IMR-90 (cell line): Measurements from ENCODE around the gene FCRL2. TPM values are rescaled to one million over a fixed set of nuclear protein-coding genes. Genes with fewer than 3 reads are reported as not detected.

Experiments
- ATAC-seq: fragments of 200-7000 bp; cut with Tn5 transposase; 2 replicates; pipeline ENCODE4 v1.9.1; 2020; ENCODE audit warnings: low read depth, mild to moderate bottlenecking, moderate library complexity
- BruUV-seq: library from RNA; stranded (reverse); fragments of 400-500 nt; replicated peaks from 2 replicates; lab custom pipeline; 2021; lab: Mats Ljungman, UMichigan
- CTCF ChIA-PET: fragments of 300-600 bp; formaldehyde crosslinking; extraction: SDS; loops from one replicate; lab custom pipeline; 2021; ENCODE audit warnings: antibody characterized with exemption; lab: Yijun Ruan, JAX
- POLR2A ChIA-PET: fragments of 300-600 bp; sonication (Branson Sonifier 250); formaldehyde crosslinking; loops from one replicate; lab custom pipeline; 2022; ENCODE audit warnings: antibody characterized with exemption; ENCODE audit not compliant: unreplicated experiment; lab: Charles Lee
- DNase-seq: peaks from one replicate; pipeline ENCODE4 v3.0.0; 2013
- H2AFZ ChIP-seq: replicated peaks from 2 replicates; pipeline ENCODE3; 2013; ENCODE audit warnings: low read length, mild to moderate bottlenecking; ENCODE audit not compliant: poor library complexity
- H2AK5ac ChIP-seq: 2 replicates; pipeline ENCODE4 v1.6.1; 2013; ENCODE audit warnings: low read depth, low read length, inconsistent platforms
- H2AK9ac ChIP-seq: replicated peaks from 2 replicates; pipeline ENCODE3; 2013; ENCODE audit warnings: mild to moderate bottlenecking, low read depth, low read length, moderate library complexity; ENCODE audit not compliant: poor library complexity
- H2BK120ac ChIP-seq: 2 replicates; pipeline ENCODE4 v1.6.1; 2013; ENCODE audit warnings: low read depth, low read length, inconsistent platforms
- H2BK15ac ChIP-seq: 3 replicates; pipeline ENCODE4 v1.6.1; 2013; ENCODE audit warnings: low read depth, low read length, inconsistent platforms
- H2BK20ac ChIP-seq: 2 replicates; pipeline ENCODE4 v1.6.1; 2013; ENCODE audit warnings: low read depth, mild to moderate bottlenecking, inconsistent platforms, low read length, moderate library complexity
- H2BK5ac ChIP-seq: 2 replicates; pipeline ENCODE4 v1.6.1; 2013; ENCODE audit warnings: mild to moderate bottlenecking, low read depth, low read length, inconsistent platforms; ENCODE audit not compliant: poor library complexity, severe bottlenecking
- H3K14ac ChIP-seq: replicated peaks from 2 replicates; pipeline ENCODE4 v1.6.1; 2013; ENCODE audit warnings: low read depth, low read length, inconsistent platforms
- H3K18ac ChIP-seq: 2 replicates; pipeline ENCODE4 v1.6.1; 2013; ENCODE audit warnings: low read depth, low read length, control low read depth
- H3K23ac ChIP-seq: 2 replicates; pipeline ENCODE4 v1.6.1; 2013; ENCODE audit warnings: low read depth, low read length, inconsistent platforms
- H3K27ac ChIP-seq: 2 replicates; pipeline ENCODE4 v1.5.1; 2013; ENCODE audit warnings: mild to moderate bottlenecking, control low read depth, low read length; ENCODE audit not compliant: insufficient read depth
- H3K27me3 ChIP-seq: 2 replicates; pipeline ENCODE4 v1.6.1; 2013; ENCODE audit warnings: low read length; ENCODE audit not compliant: control insufficient read depth, insufficient read depth
- H3K36me3 ChIP-seq: 2 replicates; pipeline ENCODE4 v1.6.1; 2013; ENCODE audit warnings: low read length, mixed read lengths; ENCODE audit not compliant: control insufficient read depth, insufficient read depth
- H3K4ac ChIP-seq: 2 replicates; pipeline ENCODE4 v1.6.1; 2013; ENCODE audit warnings: low read depth, low read length, inconsistent platforms
- H3K4me1 ChIP-seq: 2 replicates; pipeline ENCODE4 v1.6.1; 2013; ENCODE audit warnings: low read length, mixed read lengths; ENCODE audit not compliant: control insufficient read depth, insufficient read depth
- H3K4me2 ChIP-seq: 2 replicates; pipeline ENCODE4 v1.6.1; 2013; ENCODE audit warnings: low read depth, mild to moderate bottlenecking, control low read depth, low read length, moderate library complexity
- H3K4me3 ChIP-seq: 2 replicates; pipeline ENCODE4 v1.5.1; 2013; ENCODE audit warnings: low read depth, mild to moderate bottlenecking, control low read depth, low read length, moderate library complexity; ENCODE audit not compliant: insufficient read depth
- H3K56ac ChIP-seq: 2 replicates; pipeline ENCODE4 v1.6.1; 2013; ENCODE audit warnings: low read length, inconsistent platforms; ENCODE audit not compliant: insufficient read depth; ENCODE audit errors: extremely low read depth
- H3K79me1 ChIP-seq, 2 experiments: 2 replicates each; pipeline ENCODE4 v1.6.1; 2013; ENCODE audit warnings: low read length in 2 of 2, inconsistent platforms in 1 of 2, low read depth in 1 of 2
- H3K9ac ChIP-seq: 2 replicates; pipeline ENCODE4 v1.6.1; 2013; ENCODE audit warnings: low read depth, low read length, control low read depth
- H3K9me1 ChIP-seq: 2 replicates; pipeline ENCODE4 v1.6.1; 2013; ENCODE audit warnings: low read length, inconsistent platforms; ENCODE audit not compliant: insufficient read depth
- H3K9me3 ChIP-seq: 2 replicates; pipeline ENCODE4 v1.6.1; 2013; ENCODE audit warnings: low read length; ENCODE audit not compliant: control insufficient read depth, insufficient read depth
- H4K20me1 ChIP-seq: 2 replicates; pipeline ENCODE4 v1.6.1; 2013; ENCODE audit warnings: low read length, inconsistent platforms; ENCODE audit not compliant: insufficient read depth
- H4K5ac ChIP-seq: 2 replicates; pipeline ENCODE4 v1.6.1; 2013; ENCODE audit warnings: mild to moderate bottlenecking, low read depth, low read length, control low read depth
- H4K8ac ChIP-seq, 2 experiments: 2 replicates each; pipeline ENCODE4 v1.6.1; 2013; ENCODE audit warnings: low read depth in 2 of 2, low read length in 2 of 2, control low read depth in 1 of 2, inconsistent platforms in 1 of 2
- H4K91ac ChIP-seq: 2 replicates; pipeline ENCODE4 v1.6.1; 2013; ENCODE audit warnings: low read depth, low read length, inconsistent platforms; ENCODE audit not compliant: insufficient read depth
- BHLHE40 ChIP-seq: fragments of 150-350 bp; IDR thresholded peaks from 2 replicates; pipeline ENCODE4 v1.6.1; 2016; ENCODE audit warnings: mild to moderate bottlenecking, low read depth, low read length
- CEBPB ChIP-seq: IDR thresholded peaks from 2 replicates; pipeline ENCODE4 v1.6.1; 2012; ENCODE audit warnings: low read depth, low read length, improper control_type of control experiment
- CTCF ChIP-seq: conservative IDR thresholded peaks from 2 replicates; pipeline ENCODE4 v1.5.1; 2012; ENCODE audit warnings: mild to moderate bottlenecking, low read depth, low read length, improper control_type of control experiment
- ELK1 ChIP-seq: fragments of 150-350 bp; IDR thresholded peaks from 2 replicates; pipeline ENCODE4 v1.6.1; 2016; ENCODE audit warnings: low read depth, mild to moderate bottlenecking, low read length, moderate library complexity, borderline replicate concordance
- FOS ChIP-seq: fragments of 150-350 bp; IDR thresholded peaks from 2 replicates; pipeline ENCODE4 v1.6.1; 2016; ENCODE audit warnings: low read depth, low read length
- MAFK ChIP-seq: IDR thresholded peaks from 2 replicates; pipeline ENCODE4 v1.6.1; 2012; ENCODE audit warnings: low read depth, low read length, improper control_type of control experiment
- MAZ ChIP-seq: IDR thresholded peaks from 2 replicates; pipeline ENCODE4 v1.6.1; 2012; ENCODE audit warnings: low read depth, mild to moderate bottlenecking, low read length, improper control_type of control experiment, moderate library complexity, borderline replicate concordance
- MXI1 ChIP-seq: IDR thresholded peaks from 2 replicates; pipeline ENCODE4 v1.6.1; 2012; ENCODE audit warnings: low read depth, mild to moderate bottlenecking, low read length, moderate library complexity, borderline replicate concordance
- NFE2L2 ChIP-seq: fragments of 150-350 bp; IDR thresholded peaks from 2 replicates; pipeline ENCODE4 v1.6.1; 2016; ENCODE audit warnings: low read depth, mild to moderate bottlenecking, low read length
- POLR2A ChIP-seq: IDR thresholded peaks from 2 replicates; pipeline ENCODE4 v1.6.1; 2012; ENCODE audit warnings: mild to moderate bottlenecking, low read depth, low read length
- RAD21 ChIP-seq: IDR thresholded peaks from 2 replicates; pipeline ENCODE4 v1.6.1; 2012; ENCODE audit warnings: low read length, improper control_type of control experiment
- RCOR1 ChIP-seq: IDR thresholded peaks from 2 replicates; pipeline ENCODE4 v1.6.1; 2012; ENCODE audit warnings: mild to moderate bottlenecking, low read length, improper control_type of control experiment; ENCODE audit not compliant: insufficient replicate concordance
- RFX5 ChIP-seq: IDR thresholded peaks from 2 replicates; pipeline ENCODE4 v1.8.0; 2012; ENCODE audit warnings: low read depth, mild to moderate bottlenecking, low read length, moderate library complexity
- SMC3 ChIP-seq: fragments of 150-350 bp; IDR thresholded peaks from 2 replicates; pipeline ENCODE4 v1.6.1; 2016; ENCODE audit warnings: low read depth, mild to moderate bottlenecking, antibody characterized with exemption, low read length, moderate library complexity
- USF2 ChIP-seq: fragments of 150-350 bp; IDR thresholded peaks from 2 replicates; pipeline ENCODE4 v1.6.1; 2017; ENCODE audit warnings: mild to moderate bottlenecking, antibody characterized with exemption, low read length, low read depth
- WGBS, 2 experiments: methylation state at CpG; one replicate each; pipeline versions ENCODE4 v1.1.5 to v1.1.7; 2013; ENCODE audit warnings: missing lambda C conversion rate in 2 of 2; ENCODE audit not compliant: insufficient read length in 1 of 2; ENCODE audit errors: extremely low coverage in 2 of 2; 5-methylcytosine and 5-hydroxymethylcytosine counted together
- dilution Hi-C: fragments of 300-500 bp; cut with HindIII; formaldehyde crosslinking; loops from one replicate; pipeline ENCODE4 v1.14.3; 2018; ENCODE audit warnings: low sequenced_read_pairs; ENCODE audit not compliant: unreplicated experiment
- in situ Hi-C: fragments of 300-500 bp; cut with MboI; formaldehyde crosslinking; loops from 3 replicates; pipeline ENCODE4 v1.14.3; 2019; ENCODE audit warnings: low sequenced_read_pairs, inconsistent platforms, mixed read lengths
- intact Hi-C: fragments of 100-400 bp; cut with micrococcal nuclease; formaldehyde crosslinking; loops from 2 replicates; pipeline ENCODE4 v1.10.0; 2022
- polyA plus RNA-seq, 3 experiments: library from polyadenylated mRNA; depleted of rRNA; stranded (reverse); fragments of >200 nt; gene quantifications; 2 replicates each; pipeline ENCODE4 v1.2.3, GENCODE V29; 2012; ENCODE audit warnings: low replicate concordance in 1 of 3
- total RNA-seq: library from RNA; depleted of rRNA; stranded (reverse); fragments of >200 nt; gene quantifications from 2 replicates; pipeline ENCODE4 v1.2.3, GENCODE V29; 2012

The FCRL2 gene
- total and polyA plus RNA-seq, 2 of the 4 experiments (the other 2 are of a cell fraction): not detected

GRCh38 chr1:157819215-157819614, 42.3 kb upstream of the FCRL2 start:
- H2BK5ac ChIP-seq: no peak overlapping the region

More at GRCh38 chr1:157819215-157819614, 42.3 kb upstream of the FCRL2 start:
- no peak overlapping the region for H2AK9ac ChIP-seq
- H3K4me2 ChIP-seq: no peak overlapping the region
- WGBS, 2 experiments: 10% methylated on average over 2 of the region's 2 CpGs; no CpG with 5 or more reads in 1 of the 2 experiments
- ChIA-PET CTCF (no interaction called here), POLR2A (no interaction called here)
- no peak overlapping the region for H4K5ac ChIP-seq
- no peak overlapping the region for H2AK5ac ChIP-seq
- no peak overlapping the region for H2BK15ac ChIP-seq
- in situ Hi-C loops (no loop called here), intact Hi-C loops (no loop called here), dilution Hi-C loops (no loop called here)
- no TSS peak for BruUV-seq
- no peak overlapping the region for H3K4ac ChIP-seq
- H3K27me3 ChIP-seq: no peaks in the 10 kb centered on the region
- H3K18ac ChIP-seq: no peak overlapping the region
- no peak overlapping the region for H3K14ac ChIP-seq
- no peak overlapping the region for H3K4me3 ChIP-seq
- H3K9me1 ChIP-seq: no peaks in the 10 kb centered on the region
- ATAC-seq (no peak), DNase-seq (no peak)
- TF ChIP-seq RAD21 (no peak), CEBPB (no peak), POLR2A (no peak), RFX5 (no peak), MAZ (no peak), ELK1 (no peak), USF2 (no peak), CTCF (no peak), FOS (no peak), BHLHE40 (no peak), NFE2L2 (no peak), RCOR1 (no peak), MAFK (no peak), MXI1 (no peak), SMC3 (no peak)
- no peak overlapping the region for H2BK20ac ChIP-seq
- H3K23ac ChIP-seq: no peak overlapping the region
- H3K9ac ChIP-seq: no peak overlapping the region
- H3K79me1 ChIP-seq: no peaks in the 10 kb centered on the region
- no peak overlapping the region for H2AFZ ChIP-seq
- H3K56ac ChIP-seq: no peak overlapping the region
- H3K9me3 ChIP-seq: no peaks in the 10 kb centered on the region
- H4K20me1 ChIP-seq: no peaks in the 10 kb centered on the region
- H4K8ac ChIP-seq: no peak overlapping the region
- H2BK120ac ChIP-seq: no peak overlapping the region
- no peaks in the 10 kb centered on the region for H3K4me1 ChIP-seq
- no peak overlapping the region for H3K27ac ChIP-seq
- H3K36me3 ChIP-seq: no peaks in the 10 kb centered on the region
- H4K91ac ChIP-seq: no peak overlapping the region
